HG02970 (cell line): ENCODE measurements around the gene PAFAH1B2.
"Not testable (repeated sequence)": the region's sequence is repeated elsewhere in the genome, so short reads cannot be mapped to it uniquely, and the experiment has no call there.

Experiments used
- ATAC-seq: cut with Tn5 transposase; IDR thresholded peaks from one replicate; pipeline ENCODE4 v1.9.1; 2021; ENCODE audit warnings: mild to moderate bottlenecking, moderate library complexity, moderate number of reproducible peaks; ENCODE audit not compliant: unreplicated experiment, low FRiP score

Gene PAFAH1B2

GRCh38 chr11:117171007-117171403 lies 26.9 kb downstream of the PAFAH1B2 start:
- ATAC-seq, result no peak

- no peak for ATAC-seq
Measured at GRCh38 chr11:117171404-117172061, 27.4 kb downstream of the PAFAH1B2 start.

GRCh38 chr11:117172724-117173421 lies 28.8 kb downstream of the PAFAH1B2 start:
- no peak for ATAC-seq

GRCh38 chr11:117175104-117175503 lies 31.0 kb downstream of the PAFAH1B2 start:
- no peak for ATAC-seq

GRCh38 chr11:117175781-117176180 lies 31.7 kb downstream of the PAFAH1B2 start:
- no peak for ATAC-seq

GRCh38 chr11:117176186-117176585 lies 32.1 kb downstream of the PAFAH1B2 start:
- no peak for ATAC-seq

GRCh38 chr11:117177534-117178209 lies 33.6 kb downstream of the PAFAH1B2 start:
- no peak for ATAC-seq

- ATAC-seq, result peak; percentile 80
Measured at GRCh38 chr11:117178210-117179034, 34.3 kb downstream of the PAFAH1B2 start, which contains the start of gene SIDT2. TSS of gene SIDT2 (plus strand) at chr11:117178743. CDS start at chr11:117179264, 521 bp downstream.

GRCh38 chr11:117179048-117179999 lies 35.2 kb downstream of the PAFAH1B2 start:
- ATAC-seq, result peak; percentile 22

GRCh38 chr11:117180020-117180419 lies 35.9 kb downstream of the PAFAH1B2 start:
- ATAC-seq, result no peak

- no peak for ATAC-seq
Measured at GRCh38 chr11:117180661-117181585, 36.8 kb downstream of the PAFAH1B2 start.

- no peak for ATAC-seq
Measured at GRCh38 chr11:117181586-117182550, 37.8 kb downstream of the PAFAH1B2 start.

- ATAC-seq, result no peak
Measured at GRCh38 chr11:117182551-117182935, 38.5 kb downstream of the PAFAH1B2 start.

- not testable (repeated sequence) for ATAC-seq
Measured at GRCh38 chr11:117183178-117183577, 39.1 kb downstream of the PAFAH1B2 start.

GRCh38 chr11:117183724-117184349 lies 39.8 kb downstream of the PAFAH1B2 start:
- no peak for ATAC-seq

GRCh38 chr11:117185736-117186430 lies 41.8 kb downstream of the PAFAH1B2 start:
- no peak for ATAC-seq
